CD4-positive, alpha-beta T cell (primary cell): Measurements from ENCODE around the gene RIN3. TPM values are rescaled to one million over a fixed set of nuclear protein-coding genes. Genes with fewer than 3 reads are reported as not detected.

Experiments
- ATAC-seq: fragments of 200-7000 bp; cut with Tn5 transposase; one replicate; pipeline ENCODE4 v1.10.0; 2022; ENCODE audit warnings: mild to moderate bottlenecking; ENCODE audit not compliant: poor library complexity
- CTCF ChIA-PET: fragments of 350-600 bp; sonication (Branson Sonifier 250); formaldehyde crosslinking; loops from one replicate; lab custom pipeline; 2021; ENCODE audit warnings: antibody characterized with exemption, inconsistent platforms; lab: Charles Lee
- POLR2A ChIA-PET: fragments of 350-600 bp; sonication (Branson Sonifier 250); formaldehyde crosslinking; loops from one replicate; lab custom pipeline; 2021; ENCODE audit warnings: antibody characterized with exemption, inconsistent platforms; lab: Charles Lee
- DNase-seq, 14 experiments: peaks; one replicate each; pipeline ENCODE4 v3.0.0-alpha.2; 2013 to 2020; ENCODE audit warnings: mixed read lengths in 2 of 14
- H3K27ac ChIP-seq, 2 donors: one replicate each; pipeline versions ENCODE4 v1.5.1 to v1.7.0; 2013; ENCODE audit warnings: low read length in 2 of 2, low read depth in 1 of 2, mild to moderate bottlenecking in 1 of 2
- H3K27me3 ChIP-seq, 2 experiments: 1 replicate in 1 of 2; 2 replicates in 1 of 2; pipeline versions ENCODE4 v1.6.1 to v1.7.0; 2013; ENCODE audit warnings: low read length in 2 of 2, control low read depth in 1 of 2, mild to moderate bottlenecking in 1 of 2, moderate library complexity in 1 of 2; ENCODE audit not compliant: insufficient read depth in 2 of 2, control insufficient read depth in 1 of 2
- H3K36me3 ChIP-seq: one replicate; pipeline ENCODE4 v1.6.1; 2013; ENCODE audit warnings: low read length, control low read depth; ENCODE audit not compliant: insufficient read depth
- H3K4me1 ChIP-seq: one replicate; pipeline ENCODE4 v1.6.1; 2013; ENCODE audit warnings: low read length, control low read depth; ENCODE audit not compliant: insufficient read depth
- H3K4me3 ChIP-seq: one replicate; pipeline ENCODE4 v1.5.1; 2013; ENCODE audit warnings: mild to moderate bottlenecking, low read length, moderate library complexity
- H3K9me3 ChIP-seq, 2 experiments: 1 replicate in 1 of 2; 2 replicates in 1 of 2; pipeline versions ENCODE4 v1.6.1 to v1.7.0; 2013; ENCODE audit warnings: low read length in 2 of 2, mild to moderate bottlenecking in 2 of 2, control low read depth in 1 of 2, moderate library complexity in 1 of 2; ENCODE audit not compliant: control insufficient read depth in 1 of 2, insufficient read depth in 1 of 2
- H3K27ac Mint-ChIP-seq: one replicate; pipeline ENCODE4 v1.8.0; 2020; ENCODE audit warnings: mixed read lengths
- H3K27me3 Mint-ChIP-seq: one replicate; pipeline ENCODE4 v1.8.0; 2021; ENCODE audit warnings: mixed read lengths
- H3K36me3 Mint-ChIP-seq: one replicate; pipeline ENCODE4 v1.8.0; 2021; ENCODE audit warnings: low read depth, mixed read lengths
- H3K4me1 Mint-ChIP-seq: one replicate; pipeline ENCODE4 v1.8.0; 2021; ENCODE audit warnings: low read depth, mixed read lengths
- H3K4me3 Mint-ChIP-seq: one replicate; pipeline ENCODE4 v1.8.0; 2020; ENCODE audit warnings: mild to moderate bottlenecking, mixed read lengths
- H3K9me3 Mint-ChIP-seq: one replicate; pipeline ENCODE4 v1.8.0; 2020; ENCODE audit warnings: mixed read lengths
- intact Hi-C, 2 experiments: fragments of 100-400 bp; cut with DNase I in 1 of 2; cut with micrococcal nuclease in 1 of 2; formaldehyde crosslinking; loops; one replicate each; pipeline versions ENCODE4 v1.15.1 to v1.9.0; 2023 to 2025; cut with DNase I, micrococcal nuclease
- total RNA-seq, 174 experiments: library from RNA in 2 of 174; stranded (reverse) in 2 of 174; gene quantifications; one replicate each; pipeline ENCODE4 v1.2.3 and lab custom pipeline; 2021 to 2026
- TF ChIP-seq, protein P1 (sequence below): fragments of 200-600 bp; IDR thresholded peaks from one replicate; pipeline ENCODE4 v1.8.0; 2022; ENCODE audit warnings: antibody characterized with exemption, mild to moderate bottlenecking

The RIN3 gene
- total RNA-seq, 2 experiments from 2014 or later: 67.9 to 72.2 TPM

DNA sequence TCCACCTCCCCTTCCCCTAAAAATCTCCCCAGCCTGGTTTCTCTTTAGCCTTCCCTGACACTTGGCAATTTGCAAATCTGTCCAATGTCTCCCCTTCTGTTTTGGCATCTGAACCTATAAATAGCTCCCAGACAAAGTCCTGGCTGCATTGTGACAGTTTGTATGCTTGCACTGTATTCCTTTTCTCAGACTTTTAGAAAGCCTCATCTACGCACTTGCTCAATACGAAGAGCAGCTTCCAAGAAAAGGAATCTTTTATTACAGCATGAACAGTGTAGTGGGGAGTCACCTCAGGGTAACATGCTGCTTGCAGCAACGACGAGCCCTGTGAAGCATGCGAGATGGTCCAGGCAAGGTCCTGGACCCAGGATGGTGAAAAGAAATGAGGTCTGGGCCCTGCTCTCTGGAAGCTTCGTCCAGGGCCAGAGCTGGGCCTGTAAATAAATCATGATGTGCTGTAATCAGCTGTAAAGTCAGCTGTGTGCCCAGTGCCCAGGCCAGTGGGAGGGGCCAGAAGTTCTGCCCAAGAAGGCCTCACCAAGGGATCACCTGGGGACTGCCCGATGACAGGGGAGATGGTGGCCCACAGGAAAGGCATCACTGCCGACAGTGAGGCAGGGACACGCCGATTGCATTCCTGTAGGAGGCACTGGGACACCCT lies 88.3 kb downstream of the RIN3 start:
- ATAC-seq: no peak
- Histone ChIP-seq H3K9me3 (no peaks in the 10 kb centered on the region), H3K36me3 (no peaks in the 10 kb centered on the region), H3K4me1 (peaks cover 19% of the 10 kb centered on the region), H3K27me3 (no peaks in the 10 kb centered on the region), H3K27ac (no peak overlapping the region), H3K4me3 (no peak overlapping the region)
- TF ChIP-seq, protein P1, sequence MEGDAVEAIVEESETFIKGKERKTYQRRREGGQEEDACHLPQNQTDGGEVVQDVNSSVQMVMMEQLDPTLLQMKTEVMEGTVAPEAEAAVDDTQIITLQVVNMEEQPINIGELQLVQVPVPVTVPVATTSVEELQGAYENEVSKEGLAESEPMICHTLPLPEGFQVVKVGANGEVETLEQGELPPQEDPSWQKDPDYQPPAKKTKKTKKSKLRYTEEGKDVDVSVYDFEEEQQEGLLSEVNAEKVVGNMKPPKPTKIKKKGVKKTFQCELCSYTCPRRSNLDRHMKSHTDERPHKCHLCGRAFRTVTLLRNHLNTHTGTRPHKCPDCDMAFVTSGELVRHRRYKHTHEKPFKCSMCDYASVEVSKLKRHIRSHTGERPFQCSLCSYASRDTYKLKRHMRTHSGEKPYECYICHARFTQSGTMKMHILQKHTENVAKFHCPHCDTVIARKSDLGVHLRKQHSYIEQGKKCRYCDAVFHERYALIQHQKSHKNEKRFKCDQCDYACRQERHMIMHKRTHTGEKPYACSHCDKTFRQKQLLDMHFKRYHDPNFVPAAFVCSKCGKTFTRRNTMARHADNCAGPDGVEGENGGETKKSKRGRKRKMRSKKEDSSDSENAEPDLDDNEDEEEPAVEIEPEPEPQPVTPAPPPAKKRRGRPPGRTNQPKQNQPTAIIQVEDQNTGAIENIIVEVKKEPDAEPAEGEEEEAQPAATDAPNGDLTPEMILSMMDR: no peak
- ChIA-PET POLR2A (interaction anchor here (0.8 to 1.8 kb wide), 3 partner anchors 12 to 15 kb away, joined by 3 to 9 read pairs (median 3); no protein-coding TSS in a partner anchor), CTCF (interaction anchor here (1.5 kb wide), 1 partner anchor 16 kb away, joined by 7 read pairs; no protein-coding TSS in a partner anchor)
- H3K27ac Mint-ChIP-seq: no peak overlapping the region
- no peak overlapping the region for H3K4me3 Mint-ChIP-seq
- H3K9me3 Mint-ChIP-seq: no peaks in the 10 kb centered on the region
- H3K4me1 Mint-ChIP-seq: peaks cover 33% of the 10 kb centered on the region
- H3K36me3 Mint-ChIP-seq: no peaks in the 10 kb centered on the region
- no peaks in the 10 kb centered on the region for H3K27me3 Mint-ChIP-seq
- no peak for DNase-seq
- intact Hi-C loops: loop anchor here (5.0 to 10.0 kb wide), 3 partner anchors 85 to 277 kb away; partner anchors contain the start of gene SLC24A4 (in 1 of the 2)

DNA sequence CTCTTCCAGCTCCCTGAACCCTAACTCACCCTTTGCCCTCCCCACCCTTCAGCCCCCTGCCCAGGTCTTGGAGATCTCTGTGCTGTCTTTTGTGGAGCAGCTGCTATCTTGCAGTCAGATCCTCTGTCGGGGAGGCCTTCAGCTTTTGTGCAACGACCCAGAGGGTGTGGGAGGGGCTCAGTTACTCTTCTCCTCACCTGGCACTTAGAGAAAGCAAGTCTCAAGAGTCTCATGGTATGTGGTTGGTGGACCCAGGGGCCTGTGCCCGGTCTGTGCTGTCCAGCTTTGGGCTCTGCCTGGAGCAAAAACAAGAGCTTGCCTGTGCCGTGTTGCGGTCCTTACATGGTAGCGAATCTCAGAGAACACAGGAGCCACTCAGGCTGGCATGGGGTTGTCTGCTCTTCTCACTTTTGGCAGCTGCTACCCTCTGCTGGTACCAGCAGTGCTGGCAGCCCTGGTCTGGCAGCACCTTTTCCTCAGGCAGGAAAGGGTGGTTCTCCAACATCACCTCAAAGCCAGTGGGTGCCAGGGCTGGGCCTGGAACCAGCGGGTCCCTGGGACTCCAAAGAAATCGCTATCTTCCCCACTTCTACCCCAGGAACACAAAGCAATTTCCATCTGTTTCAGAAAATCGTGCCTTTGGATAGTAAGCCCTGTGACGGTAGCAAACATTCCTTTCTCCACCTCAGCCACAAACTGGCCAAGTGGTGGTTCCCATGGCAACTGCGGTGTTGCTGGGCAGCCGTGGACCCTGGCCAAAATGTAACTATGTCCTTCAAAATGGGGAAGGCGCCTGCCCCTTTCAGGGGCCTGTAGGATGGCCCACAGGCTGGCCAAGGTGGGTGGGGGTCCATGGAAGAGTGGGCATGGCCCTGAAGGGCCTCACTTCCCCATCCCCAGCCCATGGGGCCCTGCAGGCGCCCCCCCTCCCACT lies 90.0 kb downstream of the RIN3 start:
- POLR2A ChIA-PET: interaction anchor here (0.7 to 1.8 kb wide), 6 partner anchors 17 to 482 kb away, joined by 3 to 9 read pairs (median 4); partner anchors contain the start of genes CPSF2 and NDUFB1
- Mint-ChIP-seq H3K4me3 (peak overlapping the region; percentile 83), H3K36me3 (no peaks in the 10 kb centered on the region), H3K27me3 (no peaks in the 10 kb centered on the region), H3K9me3 (no peaks in the 10 kb centered on the region), H3K27ac (peak overlapping the region; percentile 77), H3K4me1 (peaks cover 35% of the 10 kb centered on the region)
- intact Hi-C loops: loop anchor here (1.0 to 10.0 kb wide), 5 partner anchors 86 to 469 kb away; partner anchors contain the start of gene SLC24A4 (in 1 of the 2)
- Histone ChIP-seq H3K4me3 (no peak overlapping the region), H3K27me3 (no peaks in the 10 kb centered on the region), H3K36me3 (no peaks in the 10 kb centered on the region), H3K27ac (no peak overlapping the region), H3K4me1 (peaks cover 19% of the 10 kb centered on the region), H3K9me3 (no peaks in the 10 kb centered on the region)
- peak; percentile 45 to 80 (median 60) for DNase-seq
- peak; percentile 99 for ATAC-seq
- CTCF ChIA-PET: interaction anchor here (0.7 to 1.6 kb wide), 6 partner anchors 10 to 469 kb away, joined by 3 to 7 read pairs (median 4); no protein-coding TSS in a partner anchor
- TF ChIP-seq, protein P1: peak; percentile 70

DNA sequence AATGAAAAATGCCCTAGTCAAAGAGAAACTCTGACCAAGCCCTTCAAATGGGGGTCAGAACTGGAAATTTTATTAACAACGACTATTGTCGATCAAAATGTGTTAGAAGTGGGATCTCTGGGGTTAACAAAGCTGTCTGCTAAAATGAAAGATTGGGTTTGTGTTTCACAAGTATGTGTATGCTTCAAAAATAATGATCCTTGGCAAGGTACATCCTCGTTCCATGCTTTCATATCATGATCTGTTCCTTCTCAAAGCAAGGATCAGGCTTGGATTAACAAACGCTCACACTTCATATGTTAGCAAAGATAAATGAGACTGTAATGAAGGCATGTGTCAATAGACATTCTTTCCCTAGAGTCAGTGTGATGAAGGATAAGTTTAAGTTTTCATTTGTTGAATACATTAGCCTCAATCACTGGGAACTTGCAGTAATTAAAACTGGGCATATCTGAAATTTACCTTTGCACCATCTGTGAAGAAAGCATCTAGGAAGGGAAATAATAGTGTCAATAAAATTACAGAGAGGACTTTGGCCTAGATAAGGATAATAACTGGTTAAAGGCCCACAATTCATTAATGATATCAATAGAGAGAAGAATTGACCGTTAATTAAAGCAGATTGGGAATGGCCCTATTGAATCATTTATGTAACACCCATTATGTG lies 91.8 kb downstream of the RIN3 start:
- ChIA-PET POLR2A (no interaction called here), CTCF (no interaction called here)
- no peaks in the 10 kb centered on the region for H3K9me3 ChIP-seq
- no peak for ATAC-seq
- no peak overlapping the region for H3K4me3 Mint-ChIP-seq
- H3K4me3 ChIP-seq: no peak overlapping the region
- no peak overlapping the region for H3K27ac Mint-ChIP-seq
- H3K4me1 ChIP-seq: peaks cover 25% of the 10 kb centered on the region
- H3K4me1 Mint-ChIP-seq: peaks cover 38% of the 10 kb centered on the region
- no peaks in the 10 kb centered on the region for H3K9me3 Mint-ChIP-seq
- no peak for DNase-seq
- no peaks in the 10 kb centered on the region for H3K36me3 ChIP-seq
- TF ChIP-seq, protein P1: no peak
- no peaks in the 10 kb centered on the region for H3K36me3 Mint-ChIP-seq
- H3K27me3 Mint-ChIP-seq: no peaks in the 10 kb centered on the region
- no peak overlapping the region for H3K27ac ChIP-seq
- H3K27me3 ChIP-seq: no peaks in the 10 kb centered on the region
- intact Hi-C loops: loop anchor here (2.0 to 10.0 kb wide), 2 partner anchors 281 to 471 kb away; partner anchors contain the start of gene SLC24A4 (in 1 of the 2)
